Neural cell (in vitro differentiated cells): ENCODE measurements around the gene ABHD10. TPM values are rescaled to one million over a fixed set of nuclear protein-coding genes. Genes with fewer than 3 reads are reported as not detected.

ENCODE experiments used
- H2AFZ ChIP-seq: fragments of 200-600, 300-800 bp; sonication (generic), shearing (Covaris generic); 2 replicates; pipeline ENCODE4 v1.6.0; 2014; ENCODE audit warnings: low read depth, mild to moderate bottlenecking, antibody characterized with exemption, low read length, moderate library complexity
- H3F3A ChIP-seq: fragments of 200-600 bp; shearing (Covaris generic); 2 replicates; pipeline ENCODE4 v1.6.1; 2016; ENCODE audit warnings: mild to moderate bottlenecking, moderate library complexity, mixed read lengths, antibody characterized with exemption, low read length; ENCODE audit not compliant: insufficient read depth, poor library complexity, severe bottlenecking
- H3K27ac ChIP-seq: fragments of 200-600, 300-800 bp; sonication (generic), shearing (Covaris generic); 2 replicates; pipeline ENCODE4 v1.5.1; 2014; ENCODE audit warnings: mild to moderate bottlenecking, low read length, moderate library complexity
- H3K27me3 ChIP-seq: fragments of 300-800, 200-600 bp; sonication (generic), shearing (Covaris generic); 2 replicates; pipeline ENCODE4 v1.6.0; 2014; ENCODE audit warnings: mild to moderate bottlenecking, low read depth, low read length, moderate library complexity; ENCODE audit not compliant: insufficient read depth
- H3K36me3 ChIP-seq: fragments of 300-800, 200-600 bp; sonication (generic), shearing (Covaris generic); 2 replicates; pipeline ENCODE4 v1.5.1; 2014; ENCODE audit warnings: mild to moderate bottlenecking, antibody characterized with exemption, low read length, moderate library complexity; ENCODE audit not compliant: insufficient read depth
- H3K4me2 ChIP-seq: fragments of 300-800, 200-600 bp; sonication (generic), shearing (Covaris generic); 2 replicates; pipeline ENCODE4 v1.6.0; 2014; ENCODE audit warnings: mild to moderate bottlenecking, low read length
- H3K4me3 ChIP-seq: fragments of 300-800, 200-600 bp; sonication (generic), shearing (Covaris generic); 2 replicates; pipeline ENCODE4 v1.5.1; 2014; ENCODE audit warnings: mild to moderate bottlenecking, low read length, moderate library complexity
- H3K79me2 ChIP-seq: fragments of 200-600 bp; shearing (Covaris generic); replicated peaks from 2 replicates; pipeline ENCODE4 v1.6.0; 2014; ENCODE audit warnings: mild to moderate bottlenecking, low read length, moderate library complexity; ENCODE audit not compliant: insufficient read depth
- H3K9ac ChIP-seq: fragments of 300-800, 200-600 bp; sonication (generic), shearing (Covaris generic); 2 replicates; pipeline ENCODE4 v1.6.1; 2016; ENCODE audit warnings: mild to moderate bottlenecking, low read length, mixed read lengths
- H3K9me2 ChIP-seq: fragments of 200-600 bp; shearing (Covaris generic); 2 replicates; pipeline ENCODE4 v1.6.1; 2016; ENCODE audit warnings: mild to moderate bottlenecking, low read length, mixed read lengths; ENCODE audit not compliant: insufficient read depth
- H3K9me3 ChIP-seq: fragments of 200-600, 300-800 bp; sonication (generic), shearing (Covaris generic); 2 replicates; pipeline ENCODE4 v1.6.1; 2016; ENCODE audit warnings: mild to moderate bottlenecking, mixed run types, low read length, moderate library complexity, mixed read lengths
- H4K20me1 ChIP-seq: fragments of 200-600 bp; shearing (Covaris generic); 2 replicates; pipeline ENCODE4 v1.6.1; 2016; ENCODE audit warnings: mild to moderate bottlenecking, mixed run types; ENCODE audit not compliant: insufficient read depth
- CTCF ChIP-seq: fragments of 450-650 bp; IDR thresholded peaks from 2 replicates; pipeline ENCODE4 v1.5.1; 2014; ENCODE audit warnings: antibody characterized with exemption, mild to moderate bottlenecking, moderate library complexity; ENCODE audit not compliant: poor library complexity, severe bottlenecking
- EP300 ChIP-seq: fragments of 450-650 bp; conservative IDR thresholded peaks from 2 replicates; pipeline ENCODE4 v1.6.1; 2014; ENCODE audit warnings: antibody characterized with exemption, mild to moderate bottlenecking, moderate library complexity; ENCODE audit not compliant: poor library complexity, severe bottlenecking
- EZH2 ChIP-seq: fragments of 200-600, 300-800 bp; shearing (Covaris generic), sonication (generic); IDR thresholded peaks from 2 replicates; pipeline ENCODE4 v1.6.1; 2014; ENCODE audit warnings: antibody characterized with exemption, low read length, borderline replicate concordance, mild to moderate bottlenecking; ENCODE audit not compliant: insufficient read depth, poor library complexity, severe bottlenecking
- MXI1 ChIP-seq: fragments of 450-650 bp; conservative IDR thresholded peaks from 2 replicates; pipeline ENCODE4 v1.6.1; 2014; ENCODE audit warnings: antibody characterized with exemption, mild to moderate bottlenecking; ENCODE audit not compliant: poor library complexity, severe bottlenecking
- POLR2AphosphoS5 ChIP-seq: IDR thresholded peaks from 2 replicates; pipeline ENCODE4 v1.6.1; 2012
- RAD21 ChIP-seq: fragments of 450-650 bp; conservative IDR thresholded peaks from 2 replicates; pipeline ENCODE4 v1.6.1; 2014; ENCODE audit warnings: antibody characterized with exemption, mild to moderate bottlenecking, moderate library complexity
- REST ChIP-seq: IDR thresholded peaks from 2 replicates; pipeline ENCODE4 v1.6.1; 2012; ENCODE audit warnings: borderline replicate concordance
- SMC3 ChIP-seq: fragments of 450-650 bp; conservative IDR thresholded peaks from 2 replicates; pipeline ENCODE4 v1.6.1; 2014; ENCODE audit warnings: antibody characterized with exemption, mild to moderate bottlenecking, moderate library complexity; ENCODE audit not compliant: poor library complexity
- TAF1 ChIP-seq: IDR thresholded peaks from 2 replicates; pipeline ENCODE4 v1.6.1; 2012; ENCODE audit warnings: low read depth
- polyA plus RNA-seq: library from polyadenylated mRNA; depleted of rRNA; stranded (reverse); fragments of >200 nt; gene quantifications from 2 replicates; pipeline ENCODE4 v1.2.3, GENCODE V29; 2014

ABHD10 gene
- polyA plus RNA-seq, 1 donor from 2014 or later = 84.7 TPM

- H3K79me2 ChIP-seq = peaks cover 48% of the 10 kb centered on the region
- H3K9me2 ChIP-seq = no peaks in the 10 kb centered on the region
- H3K27ac ChIP-seq = no peak overlapping the region
- no peak for TF ChIP-seq RAD21
- TF ChIP-seq CTCF = no peak
- no peak for TF ChIP-seq SMC3
- no peak for TF ChIP-seq TAF1
- no peak for TF ChIP-seq POLR2AphosphoS5
- TF ChIP-seq EP300 = no peak
- no peak for TF ChIP-seq EZH2
- TF ChIP-seq MXI1 = no peak
- TF ChIP-seq REST = no peak
- H3K9ac ChIP-seq = no peak overlapping the region
- H3K4me2 ChIP-seq = peak overlapping the region; percentile 85
- no peaks in the 10 kb centered on the region for H3F3A ChIP-seq
- no peak overlapping the region for H2AFZ ChIP-seq
- no peaks in the 10 kb centered on the region for H3K27me3 ChIP-seq
- H4K20me1 ChIP-seq = no peaks in the 10 kb centered on the region
- H3K9me3 ChIP-seq = no peaks in the 10 kb centered on the region
- peak overlapping the region; percentile 79 for H3K4me3 ChIP-seq
- no peaks in the 10 kb centered on the region for H3K36me3 ChIP-seq
These were observed 2.1 kb downstream of the ABHD10 start for GRCh38 chr3:111980716-111981456.

- Histone ChIP-seq H3K4me2 (peak overlapping the region; percentile 46), H3F3A (no peaks in the 10 kb centered on the region), H3K27ac (no peak overlapping the region), H2AFZ (no peak overlapping the region), H3K4me3 (peak overlapping the region; percentile 79), H3K9me3 (no peaks in the 10 kb centered on the region), H3K36me3 (no peaks in the 10 kb centered on the region), H3K9ac (no peak overlapping the region), H3K9me2 (no peaks in the 10 kb centered on the region), H4K20me1 (no peaks in the 10 kb centered on the region), H3K27me3 (no peaks in the 10 kb centered on the region), H3K79me2 (peaks cover 48% of the 10 kb centered on the region)
- TF ChIP-seq CTCF = no peak
- TF ChIP-seq POLR2AphosphoS5 = no peak
- TF ChIP-seq EZH2 = no peak
These were observed 2.6 kb downstream of the ABHD10 start for GRCh38 chr3:111981457-111981763.
